ENCODE measurements around the gene LPAR6. TPM values are rescaled to one million over a fixed set of nuclear protein-coding genes. Genes with fewer than 3 reads are reported as not detected.

The LPAR6 gene
- total RNA-seq, 2 experiments from 2014 or later = 32.0 to 53.0 TPM

DNA sequence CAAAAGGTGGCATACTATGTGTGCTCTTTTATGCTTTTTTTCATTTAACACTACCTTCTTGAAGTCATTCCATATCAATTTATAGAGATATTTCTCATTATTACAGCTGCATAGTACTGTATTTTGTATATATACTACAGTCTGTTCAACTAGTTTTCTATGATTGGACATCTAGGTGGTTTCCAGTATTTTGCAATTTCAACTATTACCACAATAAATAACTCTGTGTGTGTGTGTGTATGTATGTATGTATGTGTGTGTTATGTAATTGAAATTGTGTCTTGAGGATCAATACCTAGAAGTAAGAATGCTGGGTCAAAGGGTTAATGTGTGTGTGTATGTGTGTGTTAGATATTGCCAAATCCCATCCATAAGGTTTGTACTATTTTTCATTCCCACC lies 7.0 kb downstream of the LPAR6 start:
- no peak for ATAC-seq
- peaks cover 45% of the 10 kb centered on the region for H3K36me3 Mint-ChIP-seq
- CTCF ChIA-PET = interaction anchor here (1.7 kb wide), 1 partner anchor 174 kb away, joined by 5 read pairs; no protein-coding TSS in a partner anchor
- H3K4me1 Mint-ChIP-seq = peaks cover 63% of the 10 kb centered on the region
- H3K9me3 Mint-ChIP-seq (ENCODE audit: low read depth) = no peaks in the 10 kb centered on the region
- no peaks in the 10 kb centered on the region for H3K27me3 Mint-ChIP-seq
- no peak overlapping the region for H3K4me3 Mint-ChIP-seq
- H3K27ac Mint-ChIP-seq = no peak overlapping the region
- no peak for DNase-seq

DNA sequence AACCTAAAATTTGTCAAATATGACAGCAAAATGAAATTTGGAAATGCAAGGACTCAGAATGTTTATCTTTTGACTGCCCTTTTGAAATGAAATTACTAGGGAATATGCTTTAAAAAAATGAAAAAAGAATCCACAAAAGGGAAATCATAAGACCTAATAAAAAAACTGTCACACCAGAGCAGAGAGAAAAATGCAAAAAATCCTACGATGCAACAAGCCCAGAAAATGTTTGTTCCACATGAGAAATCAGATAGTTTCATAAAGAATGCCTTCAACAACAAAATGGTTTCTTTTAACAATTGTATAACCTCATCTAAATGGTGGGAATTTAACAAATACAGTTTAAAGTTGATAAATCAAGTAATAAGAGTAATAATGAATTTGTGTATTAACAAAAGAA lies 8.0 kb downstream of the LPAR6 start:
- ATAC-seq = no peak
- Mint-ChIP-seq H3K27ac (no peak overlapping the region), H3K9me3 (ENCODE audit: low read depth) (no peaks in the 10 kb centered on the region), H3K27me3 (no peaks in the 10 kb centered on the region), H3K4me3 (no peak overlapping the region), H3K4me1 (peaks cover 67% of the 10 kb centered on the region), H3K36me3 (peaks cover 39% of the 10 kb centered on the region)
- CTCF ChIA-PET = interaction anchor here (1.7 kb wide), 1 partner anchor 175 kb away, joined by 5 read pairs; no protein-coding TSS in a partner anchor
- no peak for DNase-seq

GRCh38 chr13:48403913-48404312 lies 9.0 kb downstream of the LPAR6 start:
- H3K27me3 Mint-ChIP-seq = no peaks in the 10 kb centered on the region
- no peaks in the 10 kb centered on the region for H3K9me3 Mint-ChIP-seq (ENCODE audit: low read depth)
- H3K36me3 Mint-ChIP-seq = peaks cover 32% of the 10 kb centered on the region
- DNase-seq (no peak), ATAC-seq (no peak)
- CTCF ChIA-PET = interaction anchor here (1.6 kb wide), 1 partner anchor 70 kb away, joined by 5 read pairs; no protein-coding TSS in a partner anchor
- H3K4me3 Mint-ChIP-seq = peak overlapping the region; percentile 15
- H3K4me1 Mint-ChIP-seq = peaks cover 68% of the 10 kb centered on the region
- peak overlapping the region; percentile 84 for H3K27ac Mint-ChIP-seq

DNA sequence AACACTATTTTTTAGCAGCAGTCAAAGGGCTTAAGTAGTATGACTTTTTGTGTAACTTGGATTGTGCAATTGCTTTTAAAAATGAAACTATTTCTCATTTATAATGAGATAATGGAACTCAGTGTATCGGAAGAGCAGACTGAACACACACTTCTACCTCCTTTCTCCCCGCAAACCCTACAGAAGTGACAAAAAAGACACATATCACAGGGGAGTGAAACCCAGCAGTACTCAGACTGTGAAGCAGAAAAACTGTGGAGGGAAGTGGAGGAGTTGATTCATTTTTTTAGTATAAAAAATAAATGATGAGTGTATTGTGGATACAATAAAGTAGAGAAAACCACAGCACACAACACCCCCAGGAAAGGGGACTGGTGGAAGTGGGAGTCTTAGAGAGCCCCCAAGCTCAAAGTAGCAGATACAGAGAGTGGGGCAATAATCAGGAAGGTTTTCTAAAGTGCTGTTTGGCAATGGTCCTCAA lies 9.7 kb downstream of the LPAR6 start:
- H3K36me3 Mint-ChIP-seq = peaks cover 27% of the 10 kb centered on the region
- DNase-seq = peak; percentile 67
- peak; percentile 87 for ATAC-seq
- CTCF ChIA-PET = interaction anchor here (0.9 to 2.6 kb wide), 8 partner anchors 12 to 179 kb away, joined by 3 to 19 read pairs (median 3); partner anchors contain the start of gene RCBTB2
- H3K4me3 Mint-ChIP-seq = peak overlapping the region; percentile 60
- peaks cover 66% of the 10 kb centered on the region for H3K4me1 Mint-ChIP-seq
- H3K27ac Mint-ChIP-seq = peak overlapping the region; percentile 84
- H3K27me3 Mint-ChIP-seq = no peaks in the 10 kb centered on the region
- H3K9me3 Mint-ChIP-seq (ENCODE audit: low read depth) = no peaks in the 10 kb centered on the region

GRCh38 chr13:48402325-48402932 lies 10.5 kb downstream of the LPAR6 start:
- peak; percentile 48 for DNase-seq
- Mint-ChIP-seq H3K27me3 (no peaks in the 10 kb centered on the region), H3K4me3 (peak overlapping the region; percentile 47), H3K36me3 (peaks cover 27% of the 10 kb centered on the region), H3K27ac (peak overlapping the region; percentile 88), H3K9me3 (ENCODE audit: low read depth) (no peaks in the 10 kb centered on the region), H3K4me1 (peaks cover 66% of the 10 kb centered on the region)
- CTCF ChIA-PET = interaction anchor here (0.9 to 2.6 kb wide), 8 partner anchors 13 to 180 kb away, joined by 3 to 19 read pairs (median 3); partner anchors contain the start of gene RCBTB2
- peak; percentile 29 for ATAC-seq

DNA sequence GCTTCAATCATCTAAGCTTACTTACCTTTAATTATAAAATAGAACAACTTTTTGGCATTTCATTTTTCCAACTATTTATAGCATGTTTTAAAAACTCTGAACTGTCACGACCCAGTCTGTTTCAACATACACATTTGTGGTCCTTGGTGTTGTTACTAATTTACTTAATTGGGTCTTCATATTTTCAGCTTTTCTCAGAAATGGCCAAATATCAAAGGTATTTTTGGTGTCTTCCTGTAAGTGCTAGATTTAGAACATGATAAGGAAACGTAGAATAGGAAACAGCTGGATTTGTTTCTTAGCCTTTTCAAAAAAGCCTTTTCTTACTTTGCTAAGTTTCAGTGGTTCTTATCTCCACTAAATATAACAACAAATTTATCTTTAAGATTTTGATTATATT lies 11.4 kb downstream of the LPAR6 start:
- Mint-ChIP-seq H3K4me1 (peaks cover 65% of the 10 kb centered on the region), H3K27me3 (no peaks in the 10 kb centered on the region), H3K36me3 (peaks cover 31% of the 10 kb centered on the region), H3K4me3 (no peak overlapping the region), H3K27ac (peak overlapping the region; percentile 46), H3K9me3 (ENCODE audit: low read depth) (no peaks in the 10 kb centered on the region)
- DNase-seq (no peak), ATAC-seq (no peak)
- CTCF ChIA-PET = interaction anchor here (0.5 to 2.6 kb wide), 9 partner anchors 13 to 795 kb away, joined by 3 to 19 read pairs (median 3); no protein-coding TSS in a partner anchor

- Mint-ChIP-seq H3K27me3 (no peaks in the 10 kb centered on the region), H3K4me3 (peak overlapping the region; percentile 27), H3K9me3 (ENCODE audit: low read depth) (no peaks in the 10 kb centered on the region), H3K36me3 (peaks cover 31% of the 10 kb centered on the region), H3K4me1 (peaks cover 59% of the 10 kb centered on the region), H3K27ac (peak overlapping the region; percentile 46)
- CTCF ChIA-PET = interaction anchor here (1.0 to 2.6 kb wide), 6 partner anchors 13 to 307 kb away, joined by 3 to 19 read pairs (median 3); no protein-coding TSS in a partner anchor
- ATAC-seq = peak; percentile 59
- no peak for DNase-seq
Measured at GRCh38 chr13:48400850-48401291, 12.0 kb downstream of the LPAR6 start.

GRCh38 chr13:48400090-48400694 lies 12.7 kb downstream of the LPAR6 start:
- CTCF ChIA-PET = interaction anchor here (1.0 to 2.6 kb wide), 2 partner anchors 170 to 180 kb away, joined by 3 to 19 read pairs; no protein-coding TSS in a partner anchor
- DNase-seq = no peak
- H3K27ac Mint-ChIP-seq = peak overlapping the region; percentile 58
- no peak overlapping the region for H3K4me3 Mint-ChIP-seq
- H3K4me1 Mint-ChIP-seq = peaks cover 54% of the 10 kb centered on the region
- ATAC-seq = no peak
- peaks cover 4% of the 10 kb centered on the region for H3K9me3 Mint-ChIP-seq (ENCODE audit: low read depth)
- H3K36me3 Mint-ChIP-seq = peaks cover 38% of the 10 kb centered on the region
- no peaks in the 10 kb centered on the region for H3K27me3 Mint-ChIP-seq

GRCh38 chr13:48398450-48399095 lies 14.3 kb downstream of the LPAR6 start:
- Mint-ChIP-seq H3K4me3 (no peak overlapping the region), H3K4me1 (peaks cover 40% of the 10 kb centered on the region)
- no peak for ATAC-seq

GRCh38 chr13:48397744-48398143 lies 15.2 kb downstream of the LPAR6 start:
- Mint-ChIP-seq H3K9me3 (ENCODE audit: low read depth) (peaks cover 4% of the 10 kb centered on the region), H3K27me3 (no peaks in the 10 kb centered on the region), H3K36me3 (peaks cover 50% of the 10 kb centered on the region), H3K4me1 (peaks cover 33% of the 10 kb centered on the region), H3K4me3 (no peak overlapping the region), H3K27ac (no peak overlapping the region)
- DNase-seq = no peak
- ATAC-seq = no peak
- CTCF ChIA-PET = interaction anchor here (1.4 to 1.8 kb wide), 3 partner anchors 9 to 182 kb away, joined by 3 to 16 read pairs (median 3); no protein-coding TSS in a partner anchor

More at GRCh38 chr13:48398450-48399095, 14.3 kb downstream of the LPAR6 start:
- Mint-ChIP-seq H3K27me3 (no peaks in the 10 kb centered on the region), H3K9me3 (ENCODE audit: low read depth) (peaks cover 4% of the 10 kb centered on the region), H3K36me3 (peaks cover 47% of the 10 kb centered on the region), H3K27ac (no peak overlapping the region)
- CTCF ChIA-PET = interaction anchor here (1.4 to 1.8 kb wide), 3 partner anchors 10 to 181 kb away, joined by 3 to 16 read pairs (median 3); no protein-coding TSS in a partner anchor
- no peak for DNase-seq

GRCh38 chr13:48393698-48394085 lies 19.2 kb downstream of the LPAR6 start:
- Mint-ChIP-seq H3K36me3 (peaks cover 69% of the 10 kb centered on the region), H3K27ac (no peak overlapping the region), H3K4me3 (no peak overlapping the region), H3K27me3 (no peaks in the 10 kb centered on the region), H3K4me1 (peaks cover 11% of the 10 kb centered on the region), H3K9me3 (ENCODE audit: low read depth) (peaks cover 4% of the 10 kb centered on the region)
- ATAC-seq (no peak), DNase-seq (no peak)
- CTCF ChIA-PET = interaction anchor here (1.4 kb wide), 1 partner anchor 60 kb away, joined by 3 read pairs; no protein-coding TSS in a partner anchor

GRCh38 chr13:48393030-48393697 lies 19.7 kb downstream of the LPAR6 start:
- CTCF ChIA-PET = no interaction called here
- Mint-ChIP-seq H3K9me3 (ENCODE audit: low read depth) (peaks cover 4% of the 10 kb centered on the region), H3K4me3 (no peak overlapping the region), H3K4me1 (peaks cover 8% of the 10 kb centered on the region), H3K36me3 (peaks cover 71% of the 10 kb centered on the region), H3K27me3 (no peaks in the 10 kb centered on the region), H3K27ac (no peak overlapping the region)
- no peak for DNase-seq
- ATAC-seq = no peak

Measured in activated CD8-positive, alpha-beta memory T cell treated with anti-CD3 and anti-CD28 coated beads, Interleukin-2, amount 10 ng/mL, durations not matched to agents 7 days and 5 days (primary cell).